Progenitor cell of endocrine pancreas (in vitro differentiated cells): Measurements from ENCODE around the gene MIPOL1. TPM values are rescaled to one million over a fixed set of nuclear protein-coding genes. Genes with fewer than 3 reads are reported as not detected.

ENCODE experiments used
- DNase-seq: peaks from one replicate; pipeline ENCODE4 v3.0.0; 2021; ENCODE audit warnings: low spot score; ENCODE audit not compliant: unreplicated experiment
- H3K27ac Mint-ChIP-seq: 2 replicates; pipeline ENCODE4 v1.8.0; 2021; ENCODE audit warnings: mild to moderate bottlenecking, moderate library complexity, mixed read lengths
- H3K27me3 Mint-ChIP-seq: 2 replicates; pipeline ENCODE4 v1.8.0; 2021; ENCODE audit warnings: mixed read lengths
- H3K36me3 Mint-ChIP-seq: 2 replicates; pipeline ENCODE4 v1.8.0; 2022; ENCODE audit warnings: mixed read lengths; ENCODE audit not compliant: insufficient read depth
- H3K4me1 Mint-ChIP-seq: 2 replicates; pipeline ENCODE4 v1.8.0; 2021; ENCODE audit warnings: low read depth, mixed read lengths
- H3K4me3 Mint-ChIP-seq: 2 replicates; pipeline ENCODE4 v1.8.0; 2021; ENCODE audit warnings: low read depth, mild to moderate bottlenecking, moderate library complexity, mixed read lengths
- H3K9me3 Mint-ChIP-seq: 2 replicates; pipeline ENCODE4 v1.8.0; 2021; ENCODE audit warnings: low read depth, mixed read lengths
- total RNA-seq: library from RNA; stranded (reverse); gene quantifications from 2 replicates; pipeline ENCODE4 v1.2.1, GENCODE V29; 2021
- TF ChIP-seq, protein P1 (sequence below): fragments of 200-600 bp; sonication (generic); IDR thresholded peaks from one replicate; pipeline ENCODE4 v1.5.0; 2021; ENCODE audit warnings: antibody characterized with exemption, mild to moderate bottlenecking; ENCODE audit not compliant: unreplicated experiment

Gene MIPOL1
- total RNA-seq, 1 donor from 2014 or later: 25.6 TPM

DNA sequence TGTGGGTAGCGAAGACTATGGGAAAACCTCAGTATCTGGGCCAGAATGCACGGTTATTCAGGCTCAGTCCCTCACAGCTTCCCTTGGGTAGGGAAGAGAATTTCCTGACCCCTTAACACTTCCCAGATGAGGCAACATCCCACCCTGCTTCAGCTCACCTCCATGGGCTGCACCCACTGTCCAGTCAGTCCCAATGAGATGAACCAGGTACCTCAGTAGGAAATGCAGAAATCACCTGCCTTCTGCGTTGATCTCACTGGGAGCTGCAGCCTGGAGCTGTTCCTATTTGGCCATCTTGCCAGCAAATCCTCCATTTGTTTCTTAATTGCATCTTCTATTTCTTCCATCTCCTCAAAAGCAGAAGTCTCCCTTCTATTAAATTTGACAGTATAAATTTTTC lies 292.9 kb downstream of the MIPOL1 start:
- no peaks in the 10 kb centered on the region for H3K27me3 Mint-ChIP-seq
- TF ChIP-seq, protein P1, sequence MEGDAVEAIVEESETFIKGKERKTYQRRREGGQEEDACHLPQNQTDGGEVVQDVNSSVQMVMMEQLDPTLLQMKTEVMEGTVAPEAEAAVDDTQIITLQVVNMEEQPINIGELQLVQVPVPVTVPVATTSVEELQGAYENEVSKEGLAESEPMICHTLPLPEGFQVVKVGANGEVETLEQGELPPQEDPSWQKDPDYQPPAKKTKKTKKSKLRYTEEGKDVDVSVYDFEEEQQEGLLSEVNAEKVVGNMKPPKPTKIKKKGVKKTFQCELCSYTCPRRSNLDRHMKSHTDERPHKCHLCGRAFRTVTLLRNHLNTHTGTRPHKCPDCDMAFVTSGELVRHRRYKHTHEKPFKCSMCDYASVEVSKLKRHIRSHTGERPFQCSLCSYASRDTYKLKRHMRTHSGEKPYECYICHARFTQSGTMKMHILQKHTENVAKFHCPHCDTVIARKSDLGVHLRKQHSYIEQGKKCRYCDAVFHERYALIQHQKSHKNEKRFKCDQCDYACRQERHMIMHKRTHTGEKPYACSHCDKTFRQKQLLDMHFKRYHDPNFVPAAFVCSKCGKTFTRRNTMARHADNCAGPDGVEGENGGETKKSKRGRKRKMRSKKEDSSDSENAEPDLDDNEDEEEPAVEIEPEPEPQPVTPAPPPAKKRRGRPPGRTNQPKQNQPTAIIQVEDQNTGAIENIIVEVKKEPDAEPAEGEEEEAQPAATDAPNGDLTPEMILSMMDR: no peak

DNA sequence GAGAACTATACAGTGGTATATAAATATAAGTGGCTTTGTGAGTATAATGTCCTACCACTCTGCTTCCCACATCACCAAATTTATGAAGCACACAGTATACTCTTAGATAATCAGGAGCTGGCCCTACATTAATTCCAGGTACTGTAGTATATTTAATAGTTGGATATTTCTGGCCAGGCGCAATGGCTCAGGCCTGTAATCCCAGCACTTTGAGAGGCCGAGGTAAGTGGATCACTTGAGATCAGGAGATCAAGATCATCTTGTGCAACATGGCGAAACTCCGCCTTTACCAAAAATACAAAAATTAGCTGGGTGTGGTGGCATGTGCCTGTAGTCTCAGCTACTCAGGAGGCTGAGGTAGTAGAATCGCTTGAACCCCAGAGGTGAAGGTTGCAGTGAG lies 293.3 kb downstream of the MIPOL1 start:
- Mint-ChIP-seq H3K27me3 (no peaks in the 10 kb centered on the region), H3K4me1 (peaks cover 4% of the 10 kb centered on the region), H3K36me3 (peaks cover 9% of the 10 kb centered on the region), H3K4me3 (no peak overlapping the region), H3K9me3 (peaks cover 21% of the 10 kb centered on the region), H3K27ac (no peak overlapping the region)
- TF ChIP-seq, protein P1: no peak
- no peak for DNase-seq

More for the DNA sequence above, 292.9 kb downstream of the MIPOL1 start:
- Mint-ChIP-seq H3K9me3 (peaks cover 25% of the 10 kb centered on the region), H3K4me1 (peaks cover 4% of the 10 kb centered on the region), H3K27ac (no peak overlapping the region), H3K36me3 (peaks cover 11% of the 10 kb centered on the region), H3K4me3 (no peak overlapping the region)
- DNase-seq: no peak

DNA sequence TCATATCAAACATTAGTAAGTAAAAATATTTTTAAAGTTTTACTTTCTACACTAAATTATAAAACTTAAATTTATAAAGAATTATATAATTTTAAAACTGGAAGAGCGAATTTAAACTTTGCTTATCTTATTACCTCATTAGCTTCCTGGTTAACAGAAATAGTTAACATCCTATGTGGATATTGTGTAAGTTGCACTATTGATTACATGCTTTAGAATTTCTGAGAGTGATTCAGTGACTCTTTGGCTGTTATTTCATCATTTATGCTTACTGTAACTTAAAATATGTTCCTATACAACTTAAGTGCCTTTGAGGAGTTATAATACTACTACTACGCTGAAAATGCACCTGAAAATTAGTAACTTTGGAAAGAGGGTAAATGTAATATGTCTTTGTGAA lies 295.9 kb downstream of the MIPOL1 start:
- Mint-ChIP-seq H3K4me1 (peaks cover 2% of the 10 kb centered on the region), H3K4me3 (no peak overlapping the region), H3K27ac (no peak overlapping the region), H3K9me3 (peaks cover 5% of the 10 kb centered on the region), H3K27me3 (no peaks in the 10 kb centered on the region), H3K36me3 (peaks cover 3% of the 10 kb centered on the region)
- DNase-seq: no peak
- TF ChIP-seq, protein P1: no peak

DNA sequence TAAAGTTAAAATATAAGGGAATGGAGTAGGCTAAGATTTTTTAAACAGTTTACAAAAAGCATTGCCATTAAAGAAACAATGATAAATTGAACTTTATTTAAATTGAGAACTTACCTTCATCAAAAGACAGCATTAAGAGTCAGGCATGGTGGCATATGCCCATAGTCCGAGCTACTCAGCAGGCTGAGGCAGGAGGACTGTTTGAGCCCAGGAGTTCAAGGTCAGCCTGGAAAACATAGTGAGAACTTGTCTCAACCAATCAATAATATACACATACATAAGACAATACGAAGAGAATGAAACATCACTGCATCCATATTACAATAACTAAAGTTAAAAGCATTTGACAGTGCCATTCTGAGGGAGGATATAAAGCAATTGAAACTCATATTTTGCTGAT lies 299.7 kb downstream of the MIPOL1 start:
- no peak for DNase-seq
- Mint-ChIP-seq H3K36me3 (peaks cover 8% of the 10 kb centered on the region), H3K4me3 (no peak overlapping the region), H3K27ac (no peak overlapping the region), H3K27me3 (no peaks in the 10 kb centered on the region), H3K4me1 (peaks cover 4% of the 10 kb centered on the region), H3K9me3 (peaks cover 2% of the 10 kb centered on the region)
- TF ChIP-seq, protein P1: no peak

DNA sequence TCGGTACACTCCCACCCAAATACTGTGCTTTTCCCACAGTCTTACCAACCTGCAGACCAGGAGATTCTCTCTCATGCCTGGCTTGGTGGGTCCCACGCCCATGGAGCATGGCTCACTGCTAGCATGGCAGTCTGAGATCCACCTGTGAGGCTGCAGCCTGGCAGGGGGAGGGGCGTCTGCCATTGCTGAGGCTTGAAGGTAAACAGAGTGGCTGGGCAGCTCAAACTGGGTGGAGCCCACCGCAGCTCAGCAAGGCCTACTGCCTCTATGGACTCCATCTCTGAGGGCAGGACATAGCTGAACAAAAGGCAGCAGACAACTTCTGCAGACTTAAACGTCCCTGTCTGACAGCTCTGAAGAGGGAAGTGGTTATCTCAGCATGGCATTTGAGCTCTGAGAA lies 304.1 kb downstream of the MIPOL1 start:
- H3K27me3 Mint-ChIP-seq: no peaks in the 10 kb centered on the region
- DNase-seq: no peak
- peaks cover 19% of the 10 kb centered on the region for H3K36me3 Mint-ChIP-seq
- peaks cover 6% of the 10 kb centered on the region for H3K9me3 Mint-ChIP-seq
- TF ChIP-seq, protein P1: no peak
- peaks cover 2% of the 10 kb centered on the region for H3K4me1 Mint-ChIP-seq
- H3K4me3 Mint-ChIP-seq: no peak overlapping the region
- H3K27ac Mint-ChIP-seq: no peak overlapping the region
